Measurements from ENCODE around the gene DNAAF8. TPM values are rescaled to one million over a fixed set of nuclear protein-coding genes. Genes with fewer than 3 reads are reported as not detected.

DNAAF8 gene
- polyA plus RNA-seq, 3 donors = 1.8 to 3.1 (median 2.1) TPM

- no peak for DNase-seq (ENCODE audit: extremely low read depth in 1 of 11, low read depth in 9 of 11, low spot score in 4 of 11)
Measured at GRCh38 chr16:4790871-4791270, 56.5 kb downstream of the DNAAF8 start.

GRCh38 chr16:4792951-4793513 is 58.7 kb downstream of the DNAAF8 start:
- DNase-seq (ENCODE audit: extremely low read depth in 1 of 11, low read depth in 9 of 11, low spot score in 4 of 11) = no peak

GRCh38 chr16:4795181-4795827 is 61.0 kb downstream of the DNAAF8 start, which contains the start of gene SMIM22:
TSS of gene SMIM22 (plus strand) at chr16:4795369. CDS start at chr16:4795735, 366 bp downstream.
- no peak for DNase-seq (ENCODE audit: extremely low read depth in 1 of 11, low read depth in 9 of 11, low spot score in 4 of 11)

GRCh38 chr16:4795828-4796572 is 61.7 kb downstream of the DNAAF8 start:
- no peak for DNase-seq (ENCODE audit: extremely low read depth in 1 of 11, low read depth in 9 of 11, low spot score in 4 of 11)

GRCh38 chr16:4796982-4797804 is 62.9 kb downstream of the DNAAF8 start:
- no peak for DNase-seq (ENCODE audit: extremely low read depth in 1 of 11, low read depth in 9 of 11, low spot score in 4 of 11)

- DNase-seq (ENCODE audit: extremely low read depth in 1 of 11, low read depth in 9 of 11, low spot score in 4 of 11) = no peak
Measured at GRCh38 chr16:4797805-4798252, 63.5 kb downstream of the DNAAF8 start.

GRCh38 chr16:4798456-4798855 is 64.1 kb downstream of the DNAAF8 start:
- no peak for DNase-seq (ENCODE audit: extremely low read depth in 1 of 11, low read depth in 9 of 11, low spot score in 4 of 11)

Other genes starting within 250 kb of the DNAAF8 start
- 10 to 100 TPM; 27.9 to 33.2 (median 31.3) TPM for gene CDIP1, start 195.8 kb upstream of the DNAAF8 start, polyA plus RNA-seq (ENCODE audit: insufficient read length in 3 of 3)
- under 1 TPM; 0.16 to 0.27 (median 0.24) TPM for gene C16orf96, start 178.2 kb upstream of the DNAAF8 start, polyA plus RNA-seq (ENCODE audit: insufficient read length in 3 of 3)
- gene UBALD1, start 119.6 kb upstream of the DNAAF8 start, polyA plus RNA-seq (ENCODE audit: insufficient read length in 3 of 3) = 10 to 100 TPM; 11.6 to 31.8 (median 23.5) TPM
- 10 to 100 TPM; 42.5 to 68.9 (median 51.9) TPM for gene MGRN1, start 109.7 kb upstream of the DNAAF8 start, polyA plus RNA-seq (ENCODE audit: insufficient read length in 3 of 3)
- 10 to 100 TPM; 33.9 to 53.0 (median 43.9) TPM for gene NUDT16L1, start 41.0 kb upstream of the DNAAF8 start, polyA plus RNA-seq (ENCODE audit: insufficient read length in 3 of 3)
- gene ANKS3, start 266 bp upstream of the DNAAF8 start, polyA plus RNA-seq (ENCODE audit: insufficient read length in 3 of 3) = 10 to 100 TPM; 22.5 to 34.3 (median 23.0) TPM
- gene ZNF500, start 32.6 kb downstream of the DNAAF8 start, polyA plus RNA-seq (ENCODE audit: insufficient read length in 3 of 3) = 10 to 100 TPM; 12.7 to 20.5 (median 18.5) TPM
- 1 to 10 TPM in 1 of 3 donors, under 1 TPM in 1, not detected in 1; 0.32 to 6.1 TPM for gene SEPTIN12, start 53.8 kb downstream of the DNAAF8 start, polyA plus RNA-seq (ENCODE audit: insufficient read length in 3 of 3)
- 10 to 100 TPM in 1 of 3 donors, 1 to 10 TPM in 2; 3.6 to 13.3 (median 9.0) TPM for gene SMIM22, start 60.8 kb downstream of the DNAAF8 start, polyA plus RNA-seq (ENCODE audit: insufficient read length in 3 of 3)
- gene ROGDI, start 68.1 kb downstream of the DNAAF8 start, polyA plus RNA-seq (ENCODE audit: insufficient read length in 3 of 3) = 10 to 100 TPM; 12.9 to 42.4 (median 41.0) TPM
- gene GLYR1, start 112.8 kb downstream of the DNAAF8 start, polyA plus RNA-seq (ENCODE audit: insufficient read length in 3 of 3) = 100 to 1,000 TPM in 2 of 3 donors, 10 to 100 TPM in 1; 79.8 to 134 (median 127) TPM
- gene UBN1, start 112.9 kb downstream of the DNAAF8 start, polyA plus RNA-seq (ENCODE audit: insufficient read length in 3 of 3) = 10 to 100 TPM; 35.1 to 36.2 (median 35.2) TPM
- gene PPL, start 202.6 kb downstream of the DNAAF8 start, polyA plus RNA-seq (ENCODE audit: insufficient read length in 3 of 3) = 10 to 100 TPM; 23.1 to 30.5 (median 29.3) TPM
- under 1 TPM; 0.21 to 0.36 (median 0.33) TPM for gene SEC14L5, start 223.8 kb downstream of the DNAAF8 start, polyA plus RNA-seq (ENCODE audit: insufficient read length in 3 of 3)